HG03457 (cell line): Measurements from ENCODE around the gene RPP38.
A peak's percentile ranks its signal among the peaks of the same experiment; 100 is the strongest.

Source experiments
- ATAC-seq: cut with Tn5 transposase; IDR thresholded peaks from one replicate; pipeline ENCODE4 v1.9.1; 2021; ENCODE audit warnings: moderate number of reproducible peaks; ENCODE audit not compliant: unreplicated experiment

The RPP38 gene, protein sequence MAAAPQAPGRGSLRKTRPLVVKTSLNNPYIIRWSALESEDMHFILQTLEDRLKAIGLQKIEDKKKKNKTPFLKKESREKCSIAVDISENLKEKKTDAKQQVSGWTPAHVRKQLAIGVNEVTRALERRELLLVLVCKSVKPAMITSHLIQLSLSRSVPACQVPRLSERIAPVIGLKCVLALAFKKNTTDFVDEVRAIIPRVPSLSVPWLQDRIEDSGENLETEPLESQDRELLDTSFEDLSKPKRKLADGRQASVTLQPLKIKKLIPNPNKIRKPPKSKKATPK

DNA sequence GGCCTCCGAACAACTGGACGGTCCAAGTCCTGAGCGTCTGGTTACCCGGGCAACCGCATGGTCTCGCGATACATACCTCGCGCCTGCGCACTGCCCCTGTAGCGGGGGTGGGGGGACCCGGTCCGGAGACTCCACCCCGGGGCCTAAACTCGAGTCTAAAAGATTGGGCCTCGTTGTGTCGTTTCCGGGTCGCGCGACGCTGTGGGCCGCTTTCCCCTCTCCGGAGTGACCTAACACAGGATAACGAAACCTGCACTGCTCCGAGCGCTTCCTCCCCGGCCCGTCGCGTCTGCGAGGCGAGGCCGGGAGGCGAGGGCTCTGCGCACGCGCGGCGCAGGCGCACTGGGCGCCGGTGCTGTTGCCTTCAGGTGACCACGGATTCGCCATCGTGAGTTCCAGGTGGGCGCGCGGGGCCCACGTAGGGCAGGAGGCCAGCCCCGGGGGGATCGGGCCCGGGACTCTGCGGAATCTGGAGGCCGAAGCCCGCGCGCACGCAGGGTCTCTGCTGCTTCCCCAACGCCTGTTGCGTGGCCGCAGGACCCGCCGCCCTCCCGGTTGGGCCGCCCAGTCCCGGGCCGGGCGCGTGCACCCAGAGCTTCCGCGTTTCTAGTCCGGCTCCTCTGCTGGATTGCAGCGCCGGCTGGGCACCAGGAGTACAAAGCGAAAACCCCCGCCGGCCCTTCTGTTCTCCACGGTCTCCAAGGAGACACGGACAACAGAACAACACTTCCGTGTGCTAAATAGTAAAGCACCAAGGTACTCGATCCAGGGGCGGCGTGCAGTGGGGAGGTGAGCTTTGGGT lies at the start of gene RPP38:
TSS of gene RPP38 (plus strand) at position 345 of the 802 bp plus-strand sequence. CDS start 5,960 bp downstream, outside the sequence.
- ATAC-seq = peak; percentile 67

DNA sequence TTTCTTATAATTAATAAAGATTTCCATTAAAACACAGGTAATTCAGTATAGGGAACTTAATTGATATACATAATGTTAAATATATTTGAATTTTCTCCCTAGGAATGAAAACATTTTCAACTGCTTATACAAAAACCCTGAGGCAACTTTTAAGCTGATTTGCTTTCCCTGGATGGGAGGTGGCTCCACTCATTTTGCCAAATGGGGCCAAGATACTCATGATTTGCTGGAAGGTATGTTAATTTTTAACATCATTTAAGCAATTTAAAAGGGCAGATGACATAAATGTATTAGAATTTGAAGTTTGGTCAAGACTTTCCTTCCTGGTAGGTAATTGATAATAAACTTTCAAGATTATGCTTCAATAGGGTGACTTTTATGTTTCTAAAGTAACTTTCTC lies 47.6 kb upstream of the RPP38 start:
- no peak for ATAC-seq

DNA sequence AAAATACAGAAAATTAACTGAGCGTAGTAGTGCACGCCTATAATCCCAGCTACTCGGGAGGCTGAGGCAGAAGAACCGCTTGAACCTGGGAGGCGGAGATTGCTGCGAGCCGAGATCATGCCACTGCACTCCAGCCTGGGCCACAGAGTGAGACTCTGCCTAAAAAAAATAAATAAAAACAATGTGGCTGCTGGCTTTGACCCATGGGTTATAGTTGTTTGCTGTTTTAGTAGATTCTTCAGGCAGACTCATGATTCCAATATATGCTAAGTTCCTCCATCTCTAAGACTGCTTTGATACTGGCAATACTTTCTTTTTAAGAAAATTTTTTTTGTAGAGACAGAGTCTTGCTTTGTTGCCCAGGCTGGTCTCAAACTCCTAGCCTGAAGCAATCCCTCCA lies 45.0 kb upstream of the RPP38 start:
- ATAC-seq = no peak

DNA sequence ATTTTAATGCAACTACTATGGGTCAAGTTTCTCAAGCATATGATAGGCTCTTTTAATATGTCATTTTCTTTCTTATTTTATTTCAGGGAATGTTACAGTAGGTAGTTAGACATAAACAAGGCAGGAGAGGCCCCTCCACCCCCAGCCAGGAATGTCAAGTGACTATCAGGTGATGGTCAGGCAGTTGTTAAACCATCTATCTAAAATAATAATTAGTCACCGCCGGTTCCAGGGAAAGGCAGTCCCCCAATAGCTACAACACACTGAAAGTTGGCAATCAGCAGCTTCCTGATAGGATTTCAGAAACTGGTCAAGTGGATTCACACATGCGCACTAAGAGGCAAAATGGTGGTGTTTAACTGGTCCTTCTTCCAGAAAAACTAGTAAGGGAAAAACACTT lies 44.1 kb upstream of the RPP38 start:
- ATAC-seq = no peak

DNA sequence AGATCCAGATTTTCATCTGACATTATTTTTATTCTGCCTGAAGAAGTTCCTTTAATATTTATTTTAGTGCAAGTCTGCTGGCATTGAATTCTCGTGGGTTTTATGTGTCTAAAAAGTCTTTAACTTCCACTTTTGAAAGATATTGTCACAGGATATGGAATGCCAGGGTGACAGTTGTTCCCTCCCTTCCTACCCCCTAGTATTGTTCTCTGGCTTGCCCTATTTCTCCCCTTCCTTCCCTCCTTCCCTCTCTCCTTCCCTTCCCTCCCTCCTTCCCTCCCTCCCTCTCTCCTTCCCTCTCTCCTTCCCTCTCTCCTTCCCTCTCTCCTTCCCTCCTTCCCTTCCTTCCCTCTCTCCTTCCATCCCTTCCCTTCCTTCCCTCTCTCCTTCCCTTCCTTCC lies 38.5 kb upstream of the RPP38 start:
- ATAC-seq = no peak

DNA sequence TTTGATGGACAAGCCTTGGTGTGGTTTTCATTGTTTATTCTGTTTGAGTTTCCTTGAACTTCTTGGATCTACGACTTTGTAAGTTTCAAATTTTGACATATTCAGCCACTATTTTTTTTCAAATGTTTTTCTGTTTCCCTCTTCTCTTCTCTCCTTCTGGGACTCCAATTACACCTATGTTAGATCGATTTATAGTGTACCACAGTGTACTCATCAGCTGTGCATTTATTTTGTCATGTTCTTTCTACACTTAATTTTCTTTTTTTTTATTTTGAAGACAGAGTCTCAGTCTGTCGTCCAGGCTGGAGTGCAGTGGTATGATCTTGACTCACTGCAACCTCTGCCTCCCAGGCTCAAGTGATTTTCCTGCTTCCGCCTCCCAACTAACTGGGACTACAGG lies 37.2 kb upstream of the RPP38 start:
- ATAC-seq = no peak

DNA sequence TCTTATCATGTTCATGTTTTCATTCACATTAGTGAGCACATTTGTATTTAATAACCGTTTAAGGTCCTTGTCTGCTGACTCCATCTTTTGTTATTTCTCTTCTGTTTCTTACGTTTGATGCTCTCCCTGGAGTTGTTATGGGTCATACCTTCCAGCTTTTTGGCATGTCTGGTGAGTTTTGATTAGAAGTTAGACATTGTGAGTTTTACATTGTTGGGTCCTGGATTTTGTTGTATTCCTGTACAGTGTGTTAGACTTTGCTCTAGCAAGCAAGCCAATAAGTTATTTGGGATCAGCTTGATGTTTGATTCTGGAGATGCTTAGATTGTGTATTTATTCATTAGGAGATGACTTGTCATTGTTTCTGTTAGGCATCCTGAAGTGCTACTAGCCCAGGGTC lies 36.5 kb upstream of the RPP38 start:
- no peak for ATAC-seq

DNA sequence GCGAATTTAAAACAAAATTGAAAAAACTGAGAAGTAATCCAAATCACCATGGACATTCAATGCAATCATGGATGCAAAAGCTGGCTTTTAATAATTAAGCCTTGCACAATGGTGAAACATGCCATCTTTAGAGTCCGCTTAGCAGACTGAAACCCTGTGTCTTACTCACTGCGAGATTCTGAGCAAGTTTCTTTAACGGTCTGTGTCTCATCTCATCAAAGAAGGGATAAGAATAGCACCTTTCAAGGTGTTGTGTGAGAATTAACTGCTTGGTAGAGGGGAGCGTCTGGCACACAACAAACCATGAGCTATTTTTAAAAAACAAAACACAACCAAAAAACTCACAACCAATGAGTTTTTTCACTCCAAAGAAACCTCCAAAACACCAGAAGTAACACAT lies 30.0 kb upstream of the RPP38 start:
- no peak for ATAC-seq

DNA sequence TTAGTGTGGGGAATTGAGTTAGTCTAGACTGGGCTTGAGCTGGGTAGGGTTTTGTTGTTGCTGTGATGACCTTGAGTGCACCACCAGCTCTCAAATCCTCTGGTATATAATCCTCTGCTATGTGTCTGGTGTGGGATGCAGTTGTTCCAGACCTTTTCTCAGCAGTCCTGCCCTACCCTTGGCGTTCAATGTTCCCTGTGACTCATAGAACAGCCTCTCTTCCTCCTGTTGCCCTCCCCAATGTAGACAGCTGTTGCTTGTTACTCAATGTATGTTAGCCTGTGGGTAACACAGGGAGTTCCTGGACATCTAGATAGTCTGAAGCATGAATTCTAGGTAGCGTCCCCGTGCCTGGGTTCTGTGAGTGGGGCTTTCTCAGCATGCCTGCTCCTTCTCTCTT lies 28.4 kb upstream of the RPP38 start:
- ATAC-seq = no peak

DNA sequence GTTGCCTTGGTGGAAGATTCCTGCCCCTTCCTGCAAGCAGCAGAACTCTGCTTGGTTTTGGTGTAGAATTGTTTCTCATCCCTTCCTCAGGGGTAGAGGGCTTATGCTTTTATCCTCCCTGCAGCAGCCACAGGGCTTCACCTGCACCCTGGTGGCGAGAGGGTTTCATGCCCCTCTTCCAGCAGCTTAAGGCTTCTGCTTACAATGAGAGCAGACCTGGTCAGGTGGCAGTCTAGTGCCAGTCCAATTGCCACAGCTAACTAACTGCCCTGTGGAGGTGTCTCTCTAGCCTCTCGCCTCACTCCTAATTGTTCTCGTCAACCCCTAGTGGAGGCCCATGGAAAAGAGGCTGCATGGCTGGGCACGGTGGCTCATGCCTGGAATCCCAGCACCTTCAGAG lies 27.9 kb upstream of the RPP38 start:
- ATAC-seq = no peak

DNA sequence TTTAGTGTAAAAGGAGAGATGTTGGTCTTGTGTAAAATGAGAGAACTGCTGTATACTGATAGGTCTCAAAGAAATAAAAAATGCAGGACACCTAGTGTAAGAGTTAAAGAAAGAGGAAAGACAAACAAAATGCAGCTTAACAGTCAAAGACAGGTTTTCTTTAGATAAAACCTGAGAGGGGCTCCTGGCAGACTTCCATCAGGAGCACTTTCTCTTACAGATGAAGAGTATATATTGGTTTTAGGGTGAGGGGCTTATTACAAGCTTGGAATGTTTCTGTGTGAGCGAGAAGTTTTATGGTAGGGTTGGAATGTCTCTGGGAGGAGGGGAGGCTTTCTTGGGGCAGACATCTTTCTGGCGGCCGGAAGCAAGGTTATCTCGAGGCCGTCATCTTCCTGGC lies 24.8 kb upstream of the RPP38 start:
- no peak for ATAC-seq

DNA sequence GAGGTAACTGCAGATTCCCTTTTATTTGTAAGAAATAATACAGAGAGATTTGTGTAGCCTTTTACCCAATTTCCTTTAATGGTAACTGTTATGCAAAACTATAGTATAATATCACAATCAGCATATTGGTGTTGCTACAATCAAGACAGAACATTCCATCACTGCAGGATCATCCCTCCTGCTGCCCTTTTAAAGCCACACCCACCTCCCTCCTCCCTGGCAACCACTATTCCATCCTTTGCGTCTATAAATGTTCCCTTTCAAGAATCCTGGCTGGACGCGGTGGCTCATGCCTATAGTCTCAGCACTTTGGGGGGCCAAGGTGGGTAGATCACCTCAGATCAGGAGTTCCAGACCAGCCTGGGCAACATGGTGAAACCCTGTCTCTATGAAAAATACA lies 21.7 kb upstream of the RPP38 start:
- ATAC-seq = no peak

DNA sequence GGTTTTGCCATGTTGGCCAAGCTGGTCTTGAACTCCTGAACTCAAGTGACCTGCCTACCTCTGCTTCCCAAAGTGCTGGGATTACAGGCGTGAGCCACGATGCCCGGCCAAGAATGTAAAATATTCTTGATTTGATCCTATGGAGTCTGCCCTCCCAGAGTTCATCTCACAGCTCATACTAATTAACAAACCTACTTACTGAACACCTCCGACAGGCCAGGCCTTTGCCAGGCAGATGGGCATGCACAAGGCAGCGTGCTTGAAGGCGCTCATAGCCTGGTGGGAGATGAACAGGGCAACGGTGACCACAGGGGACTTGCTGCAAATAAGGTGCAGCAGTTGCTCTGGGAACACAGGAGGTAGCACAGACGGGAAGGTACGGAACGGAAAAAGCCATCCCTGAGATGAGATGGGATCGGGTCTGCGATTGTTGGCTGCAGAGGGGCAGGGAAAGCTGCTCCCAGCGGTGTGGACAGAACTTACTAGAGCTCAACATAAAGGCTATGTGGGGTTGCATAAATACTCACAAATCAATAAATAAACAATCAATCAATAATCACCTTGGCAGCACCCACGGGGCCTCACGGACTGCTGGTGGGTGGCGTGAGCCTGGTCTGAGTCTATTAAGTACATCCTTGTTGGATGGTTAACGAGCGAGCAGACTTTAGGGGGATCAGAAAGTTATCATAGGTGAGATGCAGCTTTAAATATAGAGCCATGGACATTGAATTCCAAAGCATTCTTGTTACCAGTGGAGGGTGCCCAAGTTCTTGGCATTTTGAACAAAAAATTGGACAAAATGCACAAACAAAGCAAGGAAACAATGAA lies 13.3 kb upstream of the RPP38 start:
- no peak for ATAC-seq

DNA sequence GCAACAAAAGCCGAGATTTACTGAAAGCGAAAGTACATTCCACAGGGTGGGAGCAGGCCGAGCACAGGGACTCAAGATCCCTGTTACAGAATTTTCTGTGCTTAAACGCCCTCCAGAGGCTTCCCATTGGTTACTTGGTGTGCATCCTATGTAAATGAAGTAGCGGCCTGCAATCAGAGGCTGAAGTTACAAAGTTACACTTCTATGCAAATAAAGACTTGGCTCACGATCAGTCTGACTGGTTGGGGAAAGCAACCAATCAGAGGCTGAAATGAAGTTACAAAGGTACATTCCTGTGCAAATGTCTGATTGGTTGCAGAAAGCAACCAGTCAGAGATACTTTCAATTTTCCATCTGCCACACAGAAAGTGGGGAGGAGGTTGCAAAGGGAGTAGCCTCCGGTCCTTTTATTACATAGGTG lies 12.6 kb upstream of the RPP38 start:
- ATAC-seq = no peak

DNA sequence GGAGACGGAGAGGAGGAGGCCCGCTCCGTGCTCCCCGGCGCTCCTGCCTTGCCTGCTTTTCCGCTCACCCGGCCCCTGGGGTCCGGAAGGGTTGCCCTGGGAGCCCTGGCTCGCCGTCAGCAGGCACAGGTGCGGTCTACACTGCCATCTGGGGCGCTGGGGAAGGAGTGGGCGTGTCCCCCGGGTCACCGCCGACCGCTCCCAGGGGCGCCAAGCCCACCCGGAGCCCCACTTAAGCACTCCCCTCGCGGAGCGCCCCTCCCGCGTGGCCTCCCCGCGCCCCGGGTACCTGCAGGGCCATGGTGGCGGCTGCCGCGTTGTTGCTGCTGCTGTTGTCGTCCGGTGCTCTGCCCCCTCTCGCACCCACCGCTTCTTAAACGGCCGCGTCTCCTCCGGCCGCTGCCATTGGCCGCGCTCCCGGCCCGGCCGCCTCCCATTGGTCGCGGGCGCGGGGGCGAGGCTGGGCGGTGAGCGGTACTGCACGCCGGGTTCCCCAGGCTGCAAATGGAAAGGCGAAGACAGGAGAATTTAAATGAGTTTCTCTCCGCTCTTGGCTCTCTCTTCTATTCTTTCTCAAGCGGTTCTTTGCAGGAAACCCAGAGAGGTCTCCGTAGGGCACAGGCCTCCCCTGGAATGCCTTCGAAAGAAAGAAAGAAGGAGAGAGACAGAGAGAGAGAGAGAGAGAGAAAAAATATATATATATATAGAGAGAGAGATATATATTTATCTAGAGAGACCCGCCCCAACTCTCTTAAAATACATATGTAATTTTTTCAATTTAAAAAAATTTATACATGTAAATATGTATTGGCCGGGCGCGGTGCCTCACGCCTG lies 8.5 kb upstream of the RPP38 start, which contains the start of gene ACBD7:
TSS of gene ACBD7 (minus strand) at position 349 of the 834 bp plus-strand sequence. CDS start at position 301, 48 bp downstream.
- no peak for ATAC-seq

DNA sequence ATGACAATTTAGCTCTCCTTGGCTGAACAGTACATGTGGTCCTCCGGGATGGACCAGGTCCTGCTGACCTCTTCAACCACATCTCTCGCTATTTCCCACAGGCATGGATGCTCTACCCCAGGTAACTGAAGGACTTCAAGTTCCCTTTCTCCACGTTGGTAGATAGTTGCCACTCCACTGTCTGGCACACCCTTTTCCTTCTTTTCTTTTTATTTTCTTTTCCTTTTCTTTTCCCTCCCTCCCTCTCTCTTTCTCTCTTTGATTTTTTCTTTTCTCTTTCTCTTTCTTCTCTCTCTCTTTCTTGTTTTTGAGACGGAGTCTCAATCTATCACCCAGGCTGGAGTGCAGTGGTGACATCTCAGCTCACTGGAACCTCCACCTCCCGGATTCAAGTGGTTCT lies 5.7 kb upstream of the RPP38 start:
- no peak for ATAC-seq

DNA sequence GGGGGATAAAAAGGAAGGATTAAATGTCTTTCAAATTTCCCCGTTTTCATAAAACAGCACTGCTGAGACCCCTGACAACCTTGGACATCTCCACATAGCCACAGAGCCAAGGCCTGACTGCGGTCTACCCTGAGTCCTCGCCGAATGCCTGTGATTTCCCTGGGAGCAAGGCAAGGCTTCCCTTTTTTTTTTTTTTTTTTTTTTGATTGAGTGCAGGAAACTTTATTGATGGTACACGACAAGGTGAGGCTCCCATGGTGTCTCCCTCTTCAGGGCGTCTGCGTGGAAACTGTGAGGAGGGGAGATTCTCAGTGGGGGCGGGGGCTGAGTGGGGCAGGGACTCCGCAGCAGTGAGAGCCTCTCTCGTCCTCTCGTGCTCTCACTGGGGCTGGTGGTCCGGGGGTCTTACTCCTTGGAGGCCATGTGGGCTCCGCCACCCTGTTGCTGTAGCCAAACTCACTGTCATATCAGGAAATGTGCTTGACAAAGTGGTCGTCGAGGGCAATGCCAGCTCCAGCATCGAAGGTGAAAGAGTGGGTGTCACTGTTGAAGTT lies 4.2 kb upstream of the RPP38 start:
- no peak for ATAC-seq

DNA sequence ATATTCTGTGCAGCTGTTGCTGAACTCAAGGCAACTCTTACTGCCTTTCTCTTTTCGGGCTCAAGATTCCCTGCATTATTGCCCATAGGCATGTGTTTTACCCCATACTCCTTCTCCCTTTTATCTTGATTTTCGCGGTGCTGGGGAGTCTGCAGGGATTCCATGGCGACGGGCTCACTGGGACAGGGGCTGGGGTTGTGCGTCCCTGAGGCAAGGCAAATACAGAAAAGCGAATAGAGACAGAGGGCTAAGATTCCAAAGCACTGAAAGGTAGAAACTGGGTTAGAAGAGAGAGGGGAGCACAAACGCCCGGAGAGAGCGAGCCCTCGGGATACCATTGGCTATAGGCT lies 519 bp upstream of the RPP38 start:
- ATAC-seq = no peak

DNA sequence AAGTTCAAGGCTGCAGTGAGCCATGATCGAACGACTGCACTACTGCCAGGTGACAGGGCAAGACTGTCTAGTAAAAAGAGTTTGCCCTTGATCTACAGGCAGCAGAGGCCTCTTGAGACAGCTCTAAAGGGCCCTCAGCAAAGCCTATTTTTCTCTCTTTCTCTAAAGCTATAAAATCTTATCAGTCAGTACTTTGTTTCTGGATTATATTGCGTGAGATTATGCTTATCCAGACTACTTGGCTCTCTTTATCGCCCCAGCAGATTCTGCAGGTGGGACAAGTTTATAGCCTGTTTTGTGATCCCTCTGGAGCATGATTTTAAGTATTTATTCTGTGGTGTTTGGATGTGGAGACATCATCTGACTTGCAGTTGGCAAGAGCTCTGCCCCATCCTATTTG lies 2.7 kb downstream of the RPP38 start:
- no peak for ATAC-seq

DNA sequence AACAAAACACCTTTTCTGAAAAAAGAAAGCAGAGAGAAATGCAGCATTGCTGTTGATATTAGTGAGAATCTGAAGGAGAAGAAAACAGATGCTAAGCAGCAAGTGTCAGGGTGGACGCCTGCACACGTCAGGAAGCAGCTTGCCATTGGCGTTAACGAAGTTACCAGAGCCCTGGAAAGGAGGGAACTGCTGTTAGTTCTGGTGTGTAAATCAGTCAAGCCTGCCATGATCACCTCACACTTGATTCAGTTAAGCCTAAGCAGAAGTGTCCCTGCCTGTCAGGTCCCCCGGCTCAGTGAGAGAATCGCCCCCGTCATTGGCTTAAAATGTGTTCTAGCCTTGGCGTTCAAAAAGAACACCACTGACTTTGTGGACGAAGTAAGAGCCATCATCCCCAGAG lies 6.4 kb downstream of the RPP38 start:
- ATAC-seq = no peak
